Kidney epithelial cell (primary cell): ENCODE results near the gene CLEC5A. TPM values are rescaled to one million over a fixed set of nuclear protein-coding genes. Genes with fewer than 3 reads are reported as not detected.

Source experiments
- DNase-seq: peaks from one replicate; pipeline ENCODE4 v3.0.0-alpha.2; 2010; ENCODE audit warnings: low read depth
- H3K27me3 ChIP-seq: 2 replicates; pipeline ENCODE4 v1.6.0; 2011; ENCODE audit warnings: low read length; ENCODE audit not compliant: control insufficient read depth, insufficient read depth
- H3K36me3 ChIP-seq: 2 replicates; pipeline ENCODE4 v1.5.1; 2011; ENCODE audit warnings: low read length; ENCODE audit not compliant: control insufficient read depth, insufficient read depth
- H3K4me3 ChIP-seq: 2 replicates; pipeline ENCODE4 v1.5.1; 2011; ENCODE audit warnings: low read depth, mild to moderate bottlenecking, control low read depth, low read length
- CTCF ChIP-seq: IDR thresholded peaks from 2 replicates; pipeline ENCODE4 v1.5.1; 2011; ENCODE audit warnings: mild to moderate bottlenecking, moderate library complexity, low read length, control low read depth, inconsistent platforms; ENCODE audit not compliant: insufficient read depth, poor library complexity, severe bottlenecking
- total RNA-seq: library from RNA; depleted of rRNA; stranded (reverse); fragments of >200 nt; gene quantifications from 2 replicates; pipeline ENCODE4 v1.2.3, GENCODE V29; 2015

The CLEC5A gene
- total RNA-seq, 1 donor from 2014 or later, result not detected

GRCh38 chr7:141943846-141944245, 2.9 kb downstream of the CLEC5A start:
- no peaks in the 10 kb centered on the region for H3K36me3 ChIP-seq
- H3K4me3 ChIP-seq, result no peak overlapping the region
- DNase-seq, result no peak
- TF ChIP-seq CTCF, result no peak
- H3K27me3 ChIP-seq, result no peaks in the 10 kb centered on the region

GRCh38 chr7:141941075-141941474, 5.7 kb downstream of the CLEC5A start:
- no peak for DNase-seq
- Histone ChIP-seq H3K27me3 (no peaks in the 10 kb centered on the region), H3K4me3 (no peak overlapping the region), H3K36me3 (no peaks in the 10 kb centered on the region)
- TF ChIP-seq CTCF, result no peak

- Histone ChIP-seq H3K36me3 (no peaks in the 10 kb centered on the region), H3K27me3 (no peaks in the 10 kb centered on the region), H3K4me3 (no peak overlapping the region)
- TF ChIP-seq CTCF, result no peak
- DNase-seq, result no peak
These were observed 16.6 kb downstream of the CLEC5A start for GRCh38 chr7:141930211-141930610.

GRCh38 chr7:141928845-141929195, 18.0 kb downstream of the CLEC5A start:
- H3K36me3 ChIP-seq, result no peaks in the 10 kb centered on the region
- TF ChIP-seq CTCF, result no peak
- DNase-seq, result no peak
- no peaks in the 10 kb centered on the region for H3K27me3 ChIP-seq
- H3K4me3 ChIP-seq, result no peak overlapping the region

- DNase-seq, result no peak
- no peaks in the 10 kb centered on the region for H3K36me3 ChIP-seq
- TF ChIP-seq CTCF, result no peak
- no peaks in the 10 kb centered on the region for H3K27me3 ChIP-seq
- no peak overlapping the region for H3K4me3 ChIP-seq
These were observed 18.5 kb downstream of the CLEC5A start for GRCh38 chr7:141928146-141928844.

GRCh38 chr7:141920281-141920680, 26.5 kb downstream of the CLEC5A start:
- Histone ChIP-seq H3K36me3 (no peaks in the 10 kb centered on the region), H3K4me3 (no peak overlapping the region), H3K27me3 (no peaks in the 10 kb centered on the region)
- TF ChIP-seq CTCF, result no peak
- DNase-seq, result no peak
